DOHH2 (cell line): ENCODE data around the gene SEPTIN8.

ENCODE experiments used
- H3F3A ChIP-seq: fragments of 200-600 bp; sonication (generic), shearing (Covaris generic); 2 replicates; pipeline ENCODE4 v1.6.0; 2016; ENCODE audit warnings: antibody characterized with exemption, mild to moderate bottlenecking; ENCODE audit not compliant: control insufficient read depth, insufficient read depth
- H3K27ac ChIP-seq: fragments of 200-600 bp; sonication (generic); 2 replicates; pipeline ENCODE4 v1.5.1; 2014; ENCODE audit warnings: low read depth, mild to moderate bottlenecking, low read length, moderate library complexity
- H3K27me3 ChIP-seq: fragments of 200-600 bp; sonication (generic); 2 replicates; pipeline ENCODE4 v1.6.1; 2014; ENCODE audit warnings: mild to moderate bottlenecking, low read length, mixed read lengths; ENCODE audit not compliant: control insufficient read depth
- H3K36me3 ChIP-seq: fragments of 200-600 bp; sonication (generic); 2 replicates; pipeline ENCODE4 v1.6.1; 2014; ENCODE audit warnings: mild to moderate bottlenecking, low read length, moderate library complexity, mixed read lengths; ENCODE audit not compliant: control insufficient read depth
- H3K4me1 ChIP-seq: fragments of 200-600 bp; sonication (generic); 2 replicates; pipeline ENCODE4 v1.6.1; 2014; ENCODE audit warnings: mild to moderate bottlenecking, low read length, mixed read lengths; ENCODE audit not compliant: control insufficient read depth
- H3K4me2 ChIP-seq: fragments of 200-600 bp; sonication (generic); 2 replicates; pipeline ENCODE4 v1.6.0; 2014; ENCODE audit warnings: mild to moderate bottlenecking, low read length, moderate library complexity
- H3K4me3 ChIP-seq: fragments of 200-600 bp; sonication (generic); 2 replicates; pipeline ENCODE4 v1.5.1; 2014; ENCODE audit warnings: mild to moderate bottlenecking, low read length, mixed read lengths
- H3K79me2 ChIP-seq: fragments of 200-600 bp; sonication (generic); 2 replicates; pipeline ENCODE4 v1.6.1; 2014; ENCODE audit warnings: mild to moderate bottlenecking, low read length, mixed read lengths; ENCODE audit not compliant: control insufficient read depth
- H3K9me2 ChIP-seq: fragments of 200-600 bp; sonication (generic); replicated peaks from 2 replicates; pipeline ENCODE4 v1.6.1; 2014; ENCODE audit warnings: mild to moderate bottlenecking, low read length, mixed read lengths; ENCODE audit not compliant: control insufficient read depth
- H3K9me3 ChIP-seq: fragments of 200-600 bp; sonication (generic); 2 replicates; pipeline ENCODE4 v1.6.1; 2014; ENCODE audit warnings: antibody characterized with exemption, low read length, mixed read lengths; ENCODE audit not compliant: control insufficient read depth, insufficient read depth
- H4K20me1 ChIP-seq: fragments of 200-600 bp; sonication (generic); 2 replicates; pipeline ENCODE4 v1.6.0; 2014; ENCODE audit warnings: low read depth, mild to moderate bottlenecking, antibody characterized with exemption, low read length, moderate library complexity; ENCODE audit not compliant: control insufficient read depth, insufficient read depth
- CTCF ChIP-seq: fragments of 200-600 bp; sonication (generic); IDR thresholded peaks from one replicate; pipeline ENCODE4 v1.5.1; 2014; ENCODE audit warnings: antibody characterized with exemption, mild to moderate bottlenecking, low read depth, low read length; ENCODE audit not compliant: poor library complexity, severe bottlenecking
- EZH2phosphoT487 ChIP-seq: fragments of 200-600 bp; sonication (generic); IDR thresholded peaks from 2 replicates; pipeline ENCODE4 v1.6.1; 2017; ENCODE audit warnings: borderline replicate concordance, mild to moderate bottlenecking, antibody characterized with exemption, low read length, moderate library complexity, mixed read lengths

Gene SEPTIN8

GRCh38 chr5:132825033-132825833, 48.2 kb upstream of the SEPTIN8 start:
- Histone ChIP-seq H3K9me3 (no peaks in the 10 kb centered on the region), H3K79me2 (no peaks in the 10 kb centered on the region), H4K20me1 (no peaks in the 10 kb centered on the region), H3K27me3 (peaks cover 68% of the 10 kb centered on the region), H3K27ac (no peak overlapping the region), H3K36me3 (no peaks in the 10 kb centered on the region), H3F3A (no peaks in the 10 kb centered on the region), H3K4me1 (peaks cover under 1% of the 10 kb centered on the region), H3K4me2 (peak overlapping the region; percentile 37; the same call in 1 of the 2 replicates), H3K9me2 (no peaks in the 10 kb centered on the region), H3K4me3 (no peak overlapping the region)
- TF ChIP-seq CTCF (no peak), EZH2phosphoT487 (0 out of 2 replicates have a peak, but pooled peaks have one; percentile 32)

GRCh38 chr5:132824426-132824825, 47.4 kb upstream of the SEPTIN8 start:
- Histone ChIP-seq H3K4me2 (no peak overlapping the region), H3K36me3 (no peaks in the 10 kb centered on the region), H3F3A (no peaks in the 10 kb centered on the region), H3K27ac (no peak overlapping the region), H3K9me2 (no peaks in the 10 kb centered on the region), H3K27me3 (peaks cover 62% of the 10 kb centered on the region), H3K79me2 (no peaks in the 10 kb centered on the region), H4K20me1 (no peaks in the 10 kb centered on the region), H3K4me1 (no peaks in the 10 kb centered on the region; the same call in 1 of the 2 replicates), H3K4me3 (no peak overlapping the region), H3K9me3 (no peaks in the 10 kb centered on the region)
- TF ChIP-seq CTCF (no peak), EZH2phosphoT487 (no peak)

DNA sequence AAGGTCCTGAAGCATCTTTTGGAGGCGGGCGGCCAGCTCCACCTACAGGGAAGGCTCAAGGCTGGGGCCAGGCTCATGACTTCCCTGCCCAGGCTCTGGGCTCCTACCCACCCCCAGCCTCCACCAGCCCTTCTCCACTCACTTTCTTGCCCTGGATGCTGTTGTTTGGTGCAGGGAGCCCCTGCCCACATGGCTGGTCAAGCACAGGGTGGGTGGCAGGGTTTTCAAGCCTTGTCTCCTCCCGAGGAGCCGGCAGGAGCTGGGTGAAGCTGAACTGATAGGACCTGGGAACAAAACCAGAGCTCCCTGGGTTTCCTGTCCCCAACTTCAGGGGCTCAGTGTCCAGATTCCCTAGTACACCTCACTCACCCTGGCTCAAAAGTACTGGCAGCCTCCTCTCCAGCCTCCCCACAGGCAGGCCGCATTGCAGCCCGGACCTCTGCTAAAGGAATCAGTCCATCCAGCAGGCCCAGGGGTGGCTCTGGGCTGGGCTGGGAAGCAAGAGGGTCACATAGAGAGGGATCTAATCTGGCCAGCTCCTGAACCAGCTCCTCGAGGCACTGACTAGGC, 46.5 kb upstream of the SEPTIN8 start:
- H3K79me2 ChIP-seq = no peaks in the 10 kb centered on the region

More for the DNA sequence above, 46.5 kb upstream of the SEPTIN8 start:
- TF ChIP-seq CTCF = no peak
- TF ChIP-seq EZH2phosphoT487 = no peak
- Histone ChIP-seq H3F3A (no peaks in the 10 kb centered on the region), H3K4me1 (no peaks in the 10 kb centered on the region; the same call in 1 of the 2 replicates), H3K9me3 (no peaks in the 10 kb centered on the region), H4K20me1 (no peaks in the 10 kb centered on the region), H3K27me3 (peaks cover 57% of the 10 kb centered on the region), H3K4me2 (0 out of 2 replicates have a peak overlapping the region, but pooled peaks have one; percentile 14), H3K9me2 (no peaks in the 10 kb centered on the region), H3K36me3 (no peaks in the 10 kb centered on the region), H3K27ac (no peak overlapping the region), H3K4me3 (no peak overlapping the region)
